Chondrocyte (in vitro differentiated cells): Measurements from ENCODE around the gene SLC25A2. TPM values are rescaled to one million over a fixed set of nuclear protein-coding genes. Genes with fewer than 3 reads are reported as not detected.

Source experiments
- DNase-seq: peaks from one replicate; pipeline ENCODE4 v3.0.0; 2021; ENCODE audit warnings: mixed read lengths, low spot score
- H3K27ac Mint-ChIP-seq: one replicate; pipeline ENCODE4 v1.8.0; 2021; ENCODE audit warnings: mild to moderate bottlenecking, moderate library complexity, mixed read lengths; ENCODE audit not compliant: unreplicated experiment
- H3K27me3 Mint-ChIP-seq: 2 replicates; pipeline ENCODE4 v1.8.0; 2021; ENCODE audit warnings: low read depth, mixed read lengths
- H3K36me3 Mint-ChIP-seq: 2 replicates; pipeline ENCODE4 v1.8.0; 2021; ENCODE audit warnings: low read depth, mixed read lengths
- H3K4me1 Mint-ChIP-seq: 2 replicates; pipeline ENCODE4 v1.8.0; 2021; ENCODE audit warnings: low read depth, mild to moderate bottlenecking, mixed read lengths
- H3K4me3 Mint-ChIP-seq: one replicate; pipeline ENCODE4 v1.8.0; 2021; ENCODE audit warnings: mild to moderate bottlenecking, moderate library complexity, mixed read lengths; ENCODE audit not compliant: unreplicated experiment
- H3K9me3 Mint-ChIP-seq: 2 replicates; pipeline ENCODE4 v1.8.0; 2021; ENCODE audit warnings: low read depth, mixed read lengths
- CTCF ChIP-seq: fragments of 200-600 bp; sonication (generic); IDR thresholded peaks from 2 replicates; pipeline ENCODE4 v1.5.0; 2021; ENCODE audit warnings: antibody characterized with exemption, mild to moderate bottlenecking, moderate library complexity
- total RNA-seq: library from RNA; stranded (reverse); gene quantifications from 3 replicates; pipeline ENCODE4 v1.2.1, GENCODE V29; 2021

SLC25A2 gene
- total RNA-seq, 1 donor from 2014 or later: 0.15 TPM

- peak; percentile 21 for TF ChIP-seq CTCF
- H3K9me3 Mint-ChIP-seq: peaks cover 52% of the 10 kb centered on the region
- DNase-seq: no peak
- H3K4me3 Mint-ChIP-seq: no peak within 1 kb of the TSS
- no peak within 1 kb of the TSS for H3K27ac Mint-ChIP-seq
- H3K36me3 Mint-ChIP-seq: peaks cover 9% of the 10 kb centered on the region
- no peaks in the 10 kb centered on the region for H3K27me3 Mint-ChIP-seq
- no peaks in the 10 kb centered on the region for H3K4me1 Mint-ChIP-seq
Observed at GRCh38 chr5:141330299-141331080, 26.6 kb upstream of the SLC25A2 start, which contains the start of gene PCDHGA1. TSS of gene PCDHGA1 (plus strand) at chr5:141330514.

DNA sequence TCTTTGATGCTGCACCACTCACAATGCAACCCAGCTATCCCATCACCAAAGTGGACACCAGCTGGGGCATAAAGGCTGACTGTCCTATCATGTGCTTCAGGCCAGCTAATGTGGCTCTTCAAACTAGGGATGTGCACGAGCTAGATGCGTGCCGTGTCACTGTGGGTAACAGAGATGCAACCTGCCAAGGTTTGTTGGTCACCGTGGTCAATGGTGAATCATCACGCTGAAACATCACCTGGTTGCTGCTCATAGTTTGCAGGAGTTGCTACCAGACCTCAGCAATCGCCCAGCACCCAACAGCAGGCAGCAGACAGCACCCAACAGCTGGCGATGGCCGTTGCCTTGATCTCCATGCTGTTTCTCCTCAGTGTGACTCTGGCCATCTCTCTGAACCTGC lies 24.4 kb upstream of the SLC25A2 start:
- Mint-ChIP-seq H3K27me3 (no peaks in the 10 kb centered on the region), H3K4me1 (no peaks in the 10 kb centered on the region), H3K36me3 (peaks cover 7% of the 10 kb centered on the region), H3K4me3 (no peak overlapping the region), H3K27ac (no peak overlapping the region), H3K9me3 (peaks cover 42% of the 10 kb centered on the region)
- no peak for DNase-seq
- TF ChIP-seq CTCF: no peak

DNA sequence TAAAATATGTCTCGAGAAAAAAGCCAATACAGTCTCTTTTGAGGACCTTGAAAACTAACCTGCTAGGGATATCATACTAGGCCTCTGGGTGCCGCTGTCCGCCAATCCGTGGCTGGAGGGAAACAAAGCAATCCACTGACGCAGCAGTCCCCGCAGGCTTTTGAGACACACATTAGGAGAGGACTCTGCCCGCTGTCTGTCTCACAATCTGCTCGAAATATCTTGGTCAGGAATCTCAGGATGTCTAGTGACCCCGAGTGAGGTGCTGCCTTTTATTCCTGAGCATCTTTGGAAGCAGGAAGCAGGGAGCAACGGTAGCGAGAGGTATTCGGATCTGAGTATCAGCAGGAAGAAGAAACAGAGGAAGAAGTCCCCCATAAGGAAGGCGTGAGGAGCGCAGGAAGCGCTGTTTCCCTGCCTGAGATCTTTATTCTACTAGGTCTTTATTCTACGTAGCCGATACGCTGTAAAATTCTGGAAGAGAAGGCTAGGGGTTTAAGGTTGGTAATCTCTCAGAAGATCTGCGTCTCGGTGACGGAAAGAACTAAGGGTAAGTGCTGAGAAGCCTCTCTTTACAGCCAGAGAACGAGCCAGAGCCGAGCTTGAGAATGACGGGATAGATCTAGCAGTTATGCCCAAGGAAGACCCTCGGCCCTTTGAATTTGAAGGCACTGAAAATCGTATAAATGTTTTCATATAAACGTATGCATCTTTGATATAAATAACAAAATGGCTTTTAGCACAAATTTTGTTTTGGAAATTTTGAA lies 22.4 kb upstream of the SLC25A2 start:
- Mint-ChIP-seq H3K27ac (no peak overlapping the region), H3K36me3 (peaks cover 11% of the 10 kb centered on the region), H3K4me1 (no peaks in the 10 kb centered on the region), H3K27me3 (no peaks in the 10 kb centered on the region), H3K9me3 (peaks cover 47% of the 10 kb centered on the region), H3K4me3 (peak overlapping the region; percentile 54)
- no peak for DNase-seq
- peak; percentile 29 for TF ChIP-seq CTCF

DNA sequence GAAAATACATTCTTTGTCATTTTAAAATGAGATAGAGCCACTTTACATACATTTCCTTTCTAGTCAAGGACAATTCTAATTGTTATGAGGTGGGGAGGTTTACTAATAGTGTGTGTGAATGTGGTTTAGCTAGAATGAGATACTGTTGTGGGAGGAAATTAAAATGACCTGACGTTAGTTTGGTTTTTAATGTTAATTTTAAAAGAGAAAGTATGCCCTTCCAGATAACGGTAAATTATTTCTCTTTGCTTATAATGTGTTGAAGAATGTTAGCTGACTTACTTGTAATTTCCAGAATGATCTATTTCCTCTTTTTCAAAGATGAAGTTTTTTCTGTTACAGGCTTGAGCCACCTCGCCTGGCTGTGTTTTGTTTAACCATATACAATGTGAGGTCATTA lies 18.4 kb upstream of the SLC25A2 start:
- H3K4me3 Mint-ChIP-seq: no peak overlapping the region
- H3K9me3 Mint-ChIP-seq: peaks cover 55% of the 10 kb centered on the region
- H3K27ac Mint-ChIP-seq: no peak overlapping the region

More for the DNA sequence above, 18.4 kb upstream of the SLC25A2 start:
- Mint-ChIP-seq H3K36me3 (peaks cover 40% of the 10 kb centered on the region), H3K4me1 (peaks cover 23% of the 10 kb centered on the region), H3K27me3 (no peaks in the 10 kb centered on the region)
- no peak for DNase-seq
- no peak for TF ChIP-seq CTCF
